Kidney capillary endothelial cell (primary cell): ENCODE results near the gene FN3KRP.

Source experiments
- DNase-seq: peaks from one replicate; pipeline ENCODE4 v3.0.0-alpha.2; 2018; ENCODE audit warnings: low spot score

FN3KRP gene

GRCh38 chr17:82709024-82709675 is 7.4 kb upstream of the FN3KRP start:
- DNase-seq, result no peak

- DNase-seq, result no peak
Observed at GRCh38 chr17:82709676-82710498, 6.6 kb upstream of the FN3KRP start.

- DNase-seq, result no peak
Observed at GRCh38 chr17:82710499-82711232, 5.8 kb upstream of the FN3KRP start.

- no peak for DNase-seq
Observed at GRCh38 chr17:82713071-82713723, 3.3 kb upstream of the FN3KRP start.

- no peak for DNase-seq
Observed at GRCh38 chr17:82718986-82719685, 2.6 kb downstream of the FN3KRP start.

GRCh38 chr17:82720204-82720603 is 3.7 kb downstream of the FN3KRP start:
- no peak for DNase-seq

- no peak for DNase-seq
Observed at GRCh38 chr17:82722341-82723013, 6.0 kb downstream of the FN3KRP start.

- no peak for DNase-seq
Observed at GRCh38 chr17:82723169-82723807, 6.8 kb downstream of the FN3KRP start.

- DNase-seq, result no peak
Observed at GRCh38 chr17:82726427-82726826, 9.9 kb downstream of the FN3KRP start.

- no peak for DNase-seq
Observed at GRCh38 chr17:82729479-82730260, 13.2 kb downstream of the FN3KRP start.

- DNase-seq, result no peak
Observed at GRCh38 chr17:82732118-82732743, 15.7 kb downstream of the FN3KRP start.

GRCh38 chr17:82734987-82735866 is 18.7 kb downstream of the FN3KRP start, which contains the start of gene FN3K:
TSS of gene FN3K (plus strand) at chr17:82735615. CDS start at chr17:82735637, 22 bp downstream.
- DNase-seq, result no peak

- no peak for DNase-seq
Observed at GRCh38 chr17:82736511-82737185, 20.1 kb downstream of the FN3KRP start.

GRCh38 chr17:82737967-82738877 is 21.7 kb downstream of the FN3KRP start:
- DNase-seq, result no peak

- no peak for DNase-seq
Observed at GRCh38 chr17:82740906-82741759, 24.6 kb downstream of the FN3KRP start.
